Measurements from ENCODE around the gene TSLP. TPM values are rescaled to one million over a fixed set of nuclear protein-coding genes. Genes with fewer than 3 reads are reported as not detected.

TSLP gene
- total and polyA plus RNA-seq, 9 of the 15 experiments (the other 6 are each of a cell fraction or from before 2014, with no cell fraction given): 0.09 to 2.8 (median 1.2) TPM

DNA sequence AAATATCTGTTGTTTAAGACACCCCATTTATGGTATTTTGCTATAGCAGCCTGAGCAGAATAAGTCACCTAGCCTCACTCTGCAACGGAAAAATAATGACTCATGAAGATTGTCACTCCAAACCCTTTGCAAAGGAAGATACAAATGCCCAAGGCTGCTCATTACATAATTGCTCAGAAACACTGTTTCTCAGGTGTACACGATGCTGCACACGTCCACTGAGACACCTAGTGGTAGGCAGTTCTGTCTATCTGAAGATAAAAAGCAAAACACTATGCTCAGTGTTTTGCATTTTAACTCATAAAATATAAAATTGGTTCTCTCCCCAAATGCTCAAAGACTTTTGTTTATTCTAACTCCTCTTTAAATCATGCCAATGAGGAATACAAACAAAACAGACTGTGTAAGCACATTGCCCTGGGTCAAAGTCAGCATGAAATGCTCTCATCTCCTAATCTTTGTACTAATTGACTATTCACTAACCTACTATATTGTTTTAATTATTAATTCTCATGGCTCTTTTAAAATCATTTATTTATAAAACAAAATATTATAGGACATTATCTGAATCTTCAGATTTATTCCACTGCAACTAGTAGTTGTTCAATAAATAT, 7.7 kb upstream of the TSLP start:
- Histone ChIP-seq H3K9me3 (replicated peaks; ENCODE audit: control insufficient read depth, insufficient read depth, low read depth, low read length) (no peaks in the 10 kb centered on the region), H2AFZ (ENCODE audit: low read depth, low read length) (no peak overlapping the region), H3K79me2 (ENCODE audit: control insufficient read depth, insufficient read depth, low read length) (no peaks in the 10 kb centered on the region), H3K36me3 (ENCODE audit: control insufficient read depth, insufficient read depth, low read length) (no peaks in the 10 kb centered on the region), H3K27me3 (ENCODE audit: control insufficient read depth in 2 of 2, insufficient read depth in 2 of 2, low read length in 2 of 2) (peaks cover 0 to 3% of the 10 kb centered on the region in 2 experiments; a peak in 3 of 5 replicates), H3K4me1 (replicated peaks in 1 of 2; ENCODE audit: control insufficient read depth in 2 of 2, insufficient read depth in 2 of 2, low read length in 2 of 2) (no peaks in the 10 kb centered on the region), H3K4me3 (no peak overlapping the region), H4K20me1 (replicated peaks; ENCODE audit: control insufficient read depth, insufficient read depth, low read length) (no peaks in the 10 kb centered on the region), H3K9me1 (ENCODE audit: control insufficient read depth, insufficient read depth, low read length) (no peaks in the 10 kb centered on the region), H3K9ac (ENCODE audit: insufficient read depth in 1 of 2, low read depth in 2 of 2, low read length in 2 of 2) (no peak overlapping the region), H3K4me2 (ENCODE audit: insufficient read depth, low read length) (no peak overlapping the region), H3K27ac (ENCODE audit: extremely low read depth, low read depth, low read length) (no peak overlapping the region)
- POLR2A ChIA-PET: no interaction called here
- FAIRE-seq (peak; percentile 51), ATAC-seq (peak; percentile 61; the same call in 2 of the 3 replicates), DNase-seq (ENCODE audit: extremely low read depth in 1 of 4, low spot score in 3 of 4) (no peak)
- no TSS peak for BruUV-seq (replicated peaks)
- CTCF ChIA-PET (ENCODE audit: low intra/inter-chr PET ratio): interaction anchor here (1.4 kb wide), 1 partner anchor 307 kb away, joined by 6 read pairs; no protein-coding TSS in a partner anchor
- intact Hi-C loops (cut with micrococcal nuclease) (no loop called here), in situ Hi-C loops (cut with MboI) (no loop called here)
- TF ChIP-seq, protein P1, sequence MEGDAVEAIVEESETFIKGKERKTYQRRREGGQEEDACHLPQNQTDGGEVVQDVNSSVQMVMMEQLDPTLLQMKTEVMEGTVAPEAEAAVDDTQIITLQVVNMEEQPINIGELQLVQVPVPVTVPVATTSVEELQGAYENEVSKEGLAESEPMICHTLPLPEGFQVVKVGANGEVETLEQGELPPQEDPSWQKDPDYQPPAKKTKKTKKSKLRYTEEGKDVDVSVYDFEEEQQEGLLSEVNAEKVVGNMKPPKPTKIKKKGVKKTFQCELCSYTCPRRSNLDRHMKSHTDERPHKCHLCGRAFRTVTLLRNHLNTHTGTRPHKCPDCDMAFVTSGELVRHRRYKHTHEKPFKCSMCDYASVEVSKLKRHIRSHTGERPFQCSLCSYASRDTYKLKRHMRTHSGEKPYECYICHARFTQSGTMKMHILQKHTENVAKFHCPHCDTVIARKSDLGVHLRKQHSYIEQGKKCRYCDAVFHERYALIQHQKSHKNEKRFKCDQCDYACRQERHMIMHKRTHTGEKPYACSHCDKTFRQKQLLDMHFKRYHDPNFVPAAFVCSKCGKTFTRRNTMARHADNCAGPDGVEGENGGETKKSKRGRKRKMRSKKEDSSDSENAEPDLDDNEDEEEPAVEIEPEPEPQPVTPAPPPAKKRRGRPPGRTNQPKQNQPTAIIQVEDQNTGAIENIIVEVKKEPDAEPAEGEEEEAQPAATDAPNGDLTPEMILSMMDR (IDR thresholded peaks at IDR 0.05 in 2 of 3, conservative IDR thresholded peaks at IDR 0.05 in 1 of 3; ENCODE audit: insufficient read depth in 2 of 3, low read depth in 1 of 3, low read length in 3 of 3): peak; percentile 16 to 47 (median 32); a peak in 3 of 6 replicates
- TF ChIP-seq, protein P2, sequence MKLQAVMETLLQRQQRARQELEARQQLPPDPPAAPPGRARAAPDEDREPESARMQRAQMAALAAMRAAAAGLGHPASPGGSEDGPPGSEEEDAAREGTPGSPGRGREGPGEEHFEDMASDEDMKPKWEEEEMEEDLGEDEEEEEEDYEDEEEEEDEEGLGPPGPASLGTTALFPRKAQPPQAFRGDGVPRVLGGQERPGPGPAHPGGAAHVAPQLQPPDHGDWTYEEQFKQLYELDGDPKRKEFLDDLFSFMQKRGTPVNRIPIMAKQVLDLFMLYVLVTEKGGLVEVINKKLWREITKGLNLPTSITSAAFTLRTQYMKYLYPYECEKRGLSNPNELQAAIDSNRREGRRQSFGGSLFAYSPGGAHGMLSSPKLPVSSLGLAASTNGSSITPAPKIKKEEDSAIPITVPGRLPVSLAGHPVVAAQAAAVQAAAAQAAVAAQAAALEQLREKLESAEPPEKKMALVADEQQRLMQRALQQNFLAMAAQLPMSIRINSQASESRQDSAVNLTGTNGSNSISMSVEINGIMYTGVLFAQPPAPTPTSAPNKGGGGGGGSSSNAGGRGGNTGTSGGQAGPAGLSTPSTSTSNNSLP (IDR thresholded peaks at IDR 0.05; ENCODE audit: borderline replicate concordance, low read depth, low read length): no peak
- TF ChIP-seq KDM1A (IDR thresholded peaks at IDR 0.05): 0 out of 4 replicates have a peak, but pooled peaks of 1 of the 2 experiments have one; percentile 30
- TF ChIP-seq, protein P3, sequence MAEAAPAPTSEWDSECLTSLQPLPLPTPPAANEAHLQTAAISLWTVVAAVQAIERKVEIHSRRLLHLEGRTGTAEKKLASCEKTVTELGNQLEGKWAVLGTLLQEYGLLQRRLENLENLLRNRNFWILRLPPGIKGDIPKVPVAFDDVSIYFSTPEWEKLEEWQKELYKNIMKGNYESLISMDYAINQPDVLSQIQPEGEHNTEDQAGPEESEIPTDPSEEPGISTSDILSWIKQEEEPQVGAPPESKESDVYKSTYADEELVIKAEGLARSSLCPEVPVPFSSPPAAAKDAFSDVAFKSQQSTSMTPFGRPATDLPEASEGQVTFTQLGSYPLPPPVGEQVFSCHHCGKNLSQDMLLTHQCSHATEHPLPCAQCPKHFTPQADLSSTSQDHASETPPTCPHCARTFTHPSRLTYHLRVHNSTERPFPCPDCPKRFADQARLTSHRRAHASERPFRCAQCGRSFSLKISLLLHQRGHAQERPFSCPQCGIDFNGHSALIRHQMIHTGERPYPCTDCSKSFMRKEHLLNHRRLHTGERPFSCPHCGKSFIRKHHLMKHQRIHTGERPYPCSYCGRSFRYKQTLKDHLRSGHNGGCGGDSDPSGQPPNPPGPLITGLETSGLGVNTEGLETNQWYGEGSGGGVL (CRISPR knock-in tag; IDR thresholded peaks at IDR 0.05): no peak
- peak in 1 of 2 experiments; percentile 29; a peak in 1 of 4 replicates for TF ChIP-seq RAD21 (CRISPR knock-in tag; conservative IDR thresholded peaks at IDR 0.05 in 1 of 2, IDR thresholded peaks at IDR 0.05 in 1 of 2)
- no peak for TF ChIP-seq NEUROD1 (IDR thresholded peaks at IDR 0.05; ENCODE audit: borderline replicate concordance, low read depth, low read length, partially characterized antibody)
- WGBS (ENCODE audit: insufficient coverage, low coverage, missing lambda C conversion rate): 8% methylated on average over 3 of the region's 3 CpGs
